Lower leg skin (tissue), 4 donors: ENCODE measurements around the gene GALNT12. TPM values are rescaled to one million over a fixed set of nuclear protein-coding genes. Genes with fewer than 3 reads are reported as not detected.
A peak's percentile ranks its signal among the peaks of the same experiment; 100 is the strongest.

Experiments
- DNase-seq, 2 donors: peaks; one replicate each; pipeline ENCODE4 v3.0.0-alpha.2; 2019; ENCODE audit warnings: low spot score in 2 of 2
- H3K4me3 ChIP-seq: fragments of 200-600 bp; sonication (generic); 2 replicates; pipeline ENCODE4 v1.5.1; 2017; ENCODE audit warnings: mild to moderate bottlenecking, low read depth; ENCODE audit not compliant: poor library complexity, severe bottlenecking
- POLR2A ChIP-seq, 2 donors: fragments of 450-650 bp; IDR thresholded peaks; one replicate each; pipeline ENCODE4 v1.6.1; 2016 to 2017; ENCODE audit warnings: antibody characterized with exemption in 2 of 2, mild to moderate bottlenecking in 1 of 2, moderate library complexity in 1 of 2
- WGBS, 2 donors: methylation state at CpG; one replicate each; pipeline ENCODE4 v1.1.5; 2018; 5-methylcytosine and 5-hydroxymethylcytosine counted together
- intact Hi-C: fragments of 100-400 bp; cut with DNase I; formaldehyde crosslinking; loops from one replicate; pipeline ENCODE4 v1.15.0; 2023; ENCODE audit warnings: low total_unique reads
- total RNA-seq, 4 donors: library from RNA; depleted of rRNA; stranded (reverse); fragments of >200 nt; gene quantifications; one replicate each; pipeline ENCODE4 v1.1.0, GENCODE V29; 2016
- TF ChIP-seq, protein P1 (sequence below), 3 donors: fragments of 450-650 bp; IDR thresholded peaks; one replicate each; pipeline ENCODE4 v1.5.1; 2016; ENCODE audit warnings: antibody characterized with exemption in 3 of 3, mild to moderate bottlenecking in 3 of 3, moderate library complexity in 2 of 3

The GALNT12 gene
- total RNA-seq, 4 donors from 2014 or later: 4.9 to 8.5 (median 6.4) TPM

DNA sequence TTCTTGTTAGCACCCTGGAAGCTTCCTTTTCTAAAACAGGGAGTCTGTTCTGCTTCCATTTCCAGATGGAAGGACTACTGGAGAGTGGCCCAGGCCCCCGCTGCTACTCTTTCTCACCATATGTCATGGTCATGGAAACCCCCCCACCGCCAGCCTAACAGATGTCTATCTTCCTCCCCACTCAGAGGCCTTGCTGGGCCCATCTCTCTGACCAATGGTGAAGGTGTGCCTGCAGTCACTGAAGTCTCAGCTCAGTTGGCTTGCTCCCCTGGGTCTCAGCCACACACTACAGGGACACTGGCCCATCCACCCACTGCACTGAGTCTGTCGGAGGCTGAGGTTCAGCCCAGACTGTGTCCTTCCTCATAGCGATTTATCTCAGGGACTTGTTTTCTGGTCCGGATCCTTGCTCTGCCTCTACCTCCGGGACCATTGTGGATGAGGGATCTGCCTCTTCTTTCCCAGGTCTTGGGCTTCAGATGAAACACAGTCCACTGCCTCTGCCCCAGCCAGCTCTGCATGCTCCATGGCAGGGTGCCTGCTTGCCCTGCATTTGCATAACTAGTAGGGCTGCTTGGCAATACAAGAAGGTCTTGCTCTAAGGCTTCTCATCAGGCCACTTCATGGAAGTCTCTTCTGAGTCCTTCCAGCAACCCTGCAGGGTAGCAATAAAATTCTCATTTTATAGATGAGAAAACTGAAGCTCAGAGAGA is 30.8 kb downstream of the GALNT12 start:
- intact Hi-C loops: no loop called here
- 94 to 97% methylated on average over 6 of the region's 6 CpGs for WGBS, 2 donors
- no peak overlapping the region for H3K4me3 ChIP-seq
- TF ChIP-seq, protein P1, sequence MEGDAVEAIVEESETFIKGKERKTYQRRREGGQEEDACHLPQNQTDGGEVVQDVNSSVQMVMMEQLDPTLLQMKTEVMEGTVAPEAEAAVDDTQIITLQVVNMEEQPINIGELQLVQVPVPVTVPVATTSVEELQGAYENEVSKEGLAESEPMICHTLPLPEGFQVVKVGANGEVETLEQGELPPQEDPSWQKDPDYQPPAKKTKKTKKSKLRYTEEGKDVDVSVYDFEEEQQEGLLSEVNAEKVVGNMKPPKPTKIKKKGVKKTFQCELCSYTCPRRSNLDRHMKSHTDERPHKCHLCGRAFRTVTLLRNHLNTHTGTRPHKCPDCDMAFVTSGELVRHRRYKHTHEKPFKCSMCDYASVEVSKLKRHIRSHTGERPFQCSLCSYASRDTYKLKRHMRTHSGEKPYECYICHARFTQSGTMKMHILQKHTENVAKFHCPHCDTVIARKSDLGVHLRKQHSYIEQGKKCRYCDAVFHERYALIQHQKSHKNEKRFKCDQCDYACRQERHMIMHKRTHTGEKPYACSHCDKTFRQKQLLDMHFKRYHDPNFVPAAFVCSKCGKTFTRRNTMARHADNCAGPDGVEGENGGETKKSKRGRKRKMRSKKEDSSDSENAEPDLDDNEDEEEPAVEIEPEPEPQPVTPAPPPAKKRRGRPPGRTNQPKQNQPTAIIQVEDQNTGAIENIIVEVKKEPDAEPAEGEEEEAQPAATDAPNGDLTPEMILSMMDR (IDR thresholded peaks at IDR 0.05): no peak
- TF ChIP-seq POLR2A (IDR thresholded peaks at IDR 0.05): no peak
- no peak for DNase-seq

DNA sequence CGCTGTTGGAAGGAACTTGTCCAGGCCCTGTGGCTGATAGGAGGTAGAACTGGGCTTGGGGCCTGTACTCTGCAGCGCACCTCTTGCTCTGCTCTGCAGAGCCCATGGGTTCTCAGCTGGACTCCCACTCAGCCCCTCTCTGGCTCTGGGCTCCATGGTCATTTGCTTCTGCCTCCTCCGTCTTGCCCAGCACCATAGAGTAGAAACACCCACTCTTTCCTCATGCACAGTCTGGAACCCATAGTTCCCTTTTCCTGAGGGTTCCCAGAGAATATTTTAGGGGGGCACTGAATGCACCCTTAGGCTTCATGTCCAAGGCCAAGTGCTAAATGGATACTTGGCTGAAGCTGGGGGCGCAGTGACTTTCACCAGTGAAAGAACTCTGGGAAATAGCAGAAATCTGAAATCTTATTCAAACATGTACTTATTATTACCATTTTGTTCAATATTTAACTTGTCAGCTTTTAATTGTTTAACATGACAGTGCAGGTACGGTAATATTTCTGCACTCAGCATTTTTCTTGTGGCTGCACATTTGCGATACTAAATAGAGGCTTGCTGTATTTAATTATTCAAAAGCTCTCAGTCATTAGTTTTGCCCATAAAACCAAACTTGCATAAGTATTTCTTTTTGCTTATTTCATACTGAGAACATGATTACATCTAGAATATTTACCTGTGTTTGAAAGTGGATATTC is 31.5 kb downstream of the GALNT12 start:
- no peak overlapping the region for H3K4me3 ChIP-seq
- WGBS, 2 donors: 81 to 88% methylated on average over 6 of the region's 6 CpGs
- TF ChIP-seq, protein P1 (IDR thresholded peaks at IDR 0.05): no peak
- TF ChIP-seq POLR2A (IDR thresholded peaks at IDR 0.05): no peak
- intact Hi-C loops: no loop called here
- DNase-seq: no peak

DNA sequence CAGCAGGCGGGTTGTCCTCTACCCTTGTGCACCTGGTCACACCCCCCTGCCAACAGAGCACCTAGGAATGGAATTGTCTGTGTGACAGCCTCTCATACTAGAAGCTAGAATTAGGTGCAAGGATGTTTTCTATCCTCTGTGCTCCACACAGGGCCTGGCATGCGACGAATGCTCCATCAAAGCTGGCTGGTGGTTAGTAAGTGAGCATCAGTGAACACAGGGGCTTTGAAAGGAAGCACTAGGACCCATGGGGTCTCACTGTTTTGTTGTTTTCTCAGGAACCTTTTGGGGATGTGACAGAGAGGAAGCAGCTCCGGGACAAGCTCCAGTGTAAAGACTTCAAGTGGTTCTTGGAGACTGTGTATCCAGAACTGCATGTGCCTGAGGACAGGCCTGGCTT is 32.3 kb downstream of the GALNT12 start:
- TF ChIP-seq, protein P1 (IDR thresholded peaks at IDR 0.05): no peak
- no peak for TF ChIP-seq POLR2A (IDR thresholded peaks at IDR 0.05)
- 91 to 94% methylated on average over 3 to 4 of the region's 4 CpGs for WGBS, 2 donors
- H3K4me3 ChIP-seq: no peak overlapping the region
- intact Hi-C loops: loop anchor here (10.0 kb wide), 1 partner anchor 305 kb away; no protein-coding TSS in a partner anchor
- no peak for DNase-seq

DNA sequence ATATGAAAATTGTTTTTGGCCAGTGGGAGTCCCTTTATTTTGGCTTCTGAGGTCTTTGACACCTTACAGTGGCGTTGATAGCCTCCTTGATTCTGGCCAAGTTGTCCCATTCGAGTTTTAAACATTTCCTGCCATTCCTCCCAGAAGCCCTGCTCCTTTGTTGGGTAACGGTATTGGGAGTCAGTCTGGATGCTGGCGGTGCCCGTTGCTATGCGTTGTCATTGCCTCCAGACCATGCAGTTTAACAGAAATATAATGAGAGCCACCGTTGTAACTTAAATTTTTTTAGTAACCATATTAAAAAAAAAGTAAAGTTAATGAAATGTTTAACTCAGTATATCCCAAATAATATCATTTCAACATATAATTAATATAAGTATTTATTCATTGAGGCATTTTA is 35.0 kb downstream of the GALNT12 start:
- TF ChIP-seq, protein P1 (IDR thresholded peaks at IDR 0.05): no peak
- TF ChIP-seq POLR2A (IDR thresholded peaks at IDR 0.05): no peak
- intact Hi-C loops: loop anchor here (10.0 kb wide), 1 partner anchor 302 kb away; no protein-coding TSS in a partner anchor
- WGBS, 2 donors: 89 to 91% methylated on average over 7 of the region's 7 CpGs
- DNase-seq: no peak
- no peak overlapping the region for H3K4me3 ChIP-seq

DNA sequence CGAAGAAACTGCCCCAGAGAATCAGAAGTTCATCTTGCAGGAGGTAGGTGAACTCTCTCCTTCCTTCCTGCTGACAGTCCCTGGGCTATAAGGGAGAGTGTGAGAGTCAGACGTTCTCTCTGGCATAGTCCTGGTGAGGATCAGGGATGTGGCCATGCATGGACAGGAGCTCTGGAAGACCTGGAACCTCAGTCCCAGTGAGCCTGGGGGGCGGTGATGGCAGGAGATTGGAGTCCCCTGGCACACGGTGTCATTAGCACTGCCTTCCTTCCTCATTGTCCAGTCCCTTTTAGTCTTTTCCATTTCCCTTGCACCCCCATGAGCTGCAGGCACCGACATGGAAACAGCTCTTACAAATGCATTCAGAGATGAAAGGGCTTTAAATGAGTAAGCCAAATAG is 38.6 kb downstream of the GALNT12 start:
- DNase-seq: peak in 1 of 2 donors; percentile 77
- TF ChIP-seq, protein P1 (IDR thresholded peaks at IDR 0.05): no peak
- no peak for TF ChIP-seq POLR2A (IDR thresholded peaks at IDR 0.05)
- WGBS, 2 donors: 82 to 85% methylated on average over 5 of the region's 5 CpGs
- H3K4me3 ChIP-seq: no peak overlapping the region
- intact Hi-C loops: loop anchor here (10.0 kb wide), 1 partner anchor 299 kb away; no protein-coding TSS in a partner anchor
